ENCODE data around the gene ABCC1.

GRCh38 chr16:16189842-16190241 is 240.4 kb downstream of the ABCC1 start:
- TF ChIP-seq, protein P1, sequence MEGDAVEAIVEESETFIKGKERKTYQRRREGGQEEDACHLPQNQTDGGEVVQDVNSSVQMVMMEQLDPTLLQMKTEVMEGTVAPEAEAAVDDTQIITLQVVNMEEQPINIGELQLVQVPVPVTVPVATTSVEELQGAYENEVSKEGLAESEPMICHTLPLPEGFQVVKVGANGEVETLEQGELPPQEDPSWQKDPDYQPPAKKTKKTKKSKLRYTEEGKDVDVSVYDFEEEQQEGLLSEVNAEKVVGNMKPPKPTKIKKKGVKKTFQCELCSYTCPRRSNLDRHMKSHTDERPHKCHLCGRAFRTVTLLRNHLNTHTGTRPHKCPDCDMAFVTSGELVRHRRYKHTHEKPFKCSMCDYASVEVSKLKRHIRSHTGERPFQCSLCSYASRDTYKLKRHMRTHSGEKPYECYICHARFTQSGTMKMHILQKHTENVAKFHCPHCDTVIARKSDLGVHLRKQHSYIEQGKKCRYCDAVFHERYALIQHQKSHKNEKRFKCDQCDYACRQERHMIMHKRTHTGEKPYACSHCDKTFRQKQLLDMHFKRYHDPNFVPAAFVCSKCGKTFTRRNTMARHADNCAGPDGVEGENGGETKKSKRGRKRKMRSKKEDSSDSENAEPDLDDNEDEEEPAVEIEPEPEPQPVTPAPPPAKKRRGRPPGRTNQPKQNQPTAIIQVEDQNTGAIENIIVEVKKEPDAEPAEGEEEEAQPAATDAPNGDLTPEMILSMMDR (IDR thresholded peaks at IDR 0.05) = no peak
- no peak for TF ChIP-seq POLR2A (IDR thresholded peaks at IDR 0.05)

Data from Peyer's patch (tissue), 4 donors.